ENCODE results near the gene SHISA5. TPM values are rescaled to one million over a fixed set of nuclear protein-coding genes. Genes with fewer than 3 reads are reported as not detected.

SHISA5 gene
- total and polyA plus RNA-seq, 2 of the 4 experiments (the other 2 are of a cell fraction), result 82.3 to 162 TPM

- H4K5ac ChIP-seq (ENCODE audit: low read depth, low read length), result no peak overlapping the region
- H3K79me1 ChIP-seq (ENCODE audit: low read depth in 1 of 2, low read length in 2 of 2), result peaks cover 19 to 35% of the 10 kb centered on the region in 2 experiments
- H4K8ac ChIP-seq (ENCODE audit: low read depth in 2 of 2, low read length in 2 of 2), result no peak overlapping the region
- peak overlapping the region; percentile 44 for H2AFZ ChIP-seq (replicated peaks; ENCODE audit: low read length, poor library complexity)
- CTCF ChIA-PET, result interaction anchor here (0.6 to 2.4 kb wide), 37 partner anchors 10 to 1151 kb away, joined by 3 to 65 read pairs (median 4); partner anchors contain the start of genes ATRIP and CDC25A
- no TSS peak for BruUV-seq (replicated peaks)
- H3K4ac ChIP-seq (ENCODE audit: low read depth, low read length), result no peak overlapping the region
- no peak overlapping the region for H3K9ac ChIP-seq (ENCODE audit: low read depth, low read length)
- no peak overlapping the region for H3K27ac ChIP-seq (ENCODE audit: insufficient read depth, low read length)
- H2BK5ac ChIP-seq (ENCODE audit: low read depth, low read length, poor library complexity, severe bottlenecking), result no peak overlapping the region
- POLR2A ChIA-PET (ENCODE audit: unreplicated experiment), result interaction anchor here (1.1 kb wide), 1 partner anchor 35 kb away, joined by 4 read pairs; no protein-coding TSS in a partner anchor
- H3K9me1 ChIP-seq (ENCODE audit: insufficient read depth, low read length), result 0 out of 2 replicates have a peak, but pooled peaks cover 4% of the 10 kb centered on the region
- H3K4me3 ChIP-seq (ENCODE audit: insufficient read depth, low read depth, low read length), result no peak overlapping the region
- H2AK9ac ChIP-seq (replicated peaks; ENCODE audit: low read depth, low read length, poor library complexity), result peak overlapping the region; percentile 7
- no peak overlapping the region for H3K4me2 ChIP-seq (ENCODE audit: low read depth, low read length)
- H3K36me3 ChIP-seq (ENCODE audit: control insufficient read depth, insufficient read depth, low read length), result peaks cover 18% of the 10 kb centered on the region
- no peak overlapping the region for H4K91ac ChIP-seq (ENCODE audit: insufficient read depth, low read depth, low read length)
- no peaks in the 10 kb centered on the region for H3K9me3 ChIP-seq (ENCODE audit: control insufficient read depth, insufficient read depth, low read length)
- no peak overlapping the region for H2BK20ac ChIP-seq (ENCODE audit: low read depth, low read length)
- DNase-seq, result peak; percentile 79
- H2BK120ac ChIP-seq (ENCODE audit: low read depth, low read length), result no peak overlapping the region
- H4K20me1 ChIP-seq (ENCODE audit: insufficient read depth, low read length), result no peaks in the 10 kb centered on the region; the same call in 1 of the 2 replicates
- H2BK15ac ChIP-seq (ENCODE audit: low read depth, low read length), result no peak overlapping the region
- dilution Hi-C loops (cut with HindIII; ENCODE audit: low sequenced_read_pairs, unreplicated experiment), result no loop called here
- no peak overlapping the region for H3K14ac ChIP-seq (replicated peaks; ENCODE audit: low read depth, low read length)
- 90% methylated on average over 2 of the region's 7 CpGs; no CpG with 5 or more reads in 1 of the 2 experiments for WGBS, 2 experiments (ENCODE audit: extremely low coverage in 2 of 2, insufficient read length in 1 of 2)
- no peak overlapping the region for H3K56ac ChIP-seq (ENCODE audit: extremely low read depth, insufficient read depth, low read length)
- H3K23ac ChIP-seq (ENCODE audit: low read depth, low read length), result no peak overlapping the region
- H3K27me3 ChIP-seq (ENCODE audit: control insufficient read depth, insufficient read depth, low read length), result no peaks in the 10 kb centered on the region
- 0 out of 2 replicates have a peak overlapping the region, but pooled peaks have one; percentile 27 for H2AK5ac ChIP-seq (ENCODE audit: low read depth, low read length)
- in situ Hi-C loops (cut with MboI; ENCODE audit: low sequenced_read_pairs), result loop anchor here (5.0 kb wide), 2 partner anchors 34 to 164 kb away; no protein-coding TSS in a partner anchor
- H3K4me1 ChIP-seq (ENCODE audit: control insufficient read depth, insufficient read depth, low read length), result no peaks in the 10 kb centered on the region
- intact Hi-C loops (cut with micrococcal nuclease), result loop anchor here (1.0 kb wide), 4 partner anchors 34 to 242 kb away; no protein-coding TSS in a partner anchor
- peak; percentile 46 for ATAC-seq (ENCODE audit: low read depth)
- H3K18ac ChIP-seq (ENCODE audit: low read depth, low read length), result no peak overlapping the region
- peak; percentile 93 for TF ChIP-seq RAD21 (IDR thresholded peaks at IDR 0.05; ENCODE audit: low read length)
- peak; percentile 12; the same call in 1 of the 2 replicates for TF ChIP-seq USF2 (IDR thresholded peaks at IDR 0.05; ENCODE audit: low read depth, low read length)
- no peak for TF ChIP-seq BHLHE40 (IDR thresholded peaks at IDR 0.05; ENCODE audit: low read depth, low read length)
- TF ChIP-seq NFE2L2 (IDR thresholded peaks at IDR 0.05; ENCODE audit: low read depth, low read length), result no peak
- TF ChIP-seq RCOR1 (IDR thresholded peaks at IDR 0.05; ENCODE audit: insufficient replicate concordance, low read length), result no peak
- no peak for TF ChIP-seq POLR2A (IDR thresholded peaks at IDR 0.05; ENCODE audit: low read depth, low read length)
- no peak for TF ChIP-seq ELK1 (IDR thresholded peaks at IDR 0.05; ENCODE audit: borderline replicate concordance, low read depth, low read length)
- no peak for TF ChIP-seq RFX5 (IDR thresholded peaks at IDR 0.05; ENCODE audit: low read depth, low read length)
- TF ChIP-seq CHD1 (IDR thresholded peaks at IDR 0.05; ENCODE audit: low read depth, low read length), result no peak
- TF ChIP-seq CEBPB (IDR thresholded peaks at IDR 0.05; ENCODE audit: low read depth, low read length), result no peak
- no peak for TF ChIP-seq MXI1 (IDR thresholded peaks at IDR 0.05; ENCODE audit: borderline replicate concordance, low read depth, low read length)
- no peak for TF ChIP-seq FOS (IDR thresholded peaks at IDR 0.05; ENCODE audit: low read depth, low read length)
- TF ChIP-seq, protein P1, sequence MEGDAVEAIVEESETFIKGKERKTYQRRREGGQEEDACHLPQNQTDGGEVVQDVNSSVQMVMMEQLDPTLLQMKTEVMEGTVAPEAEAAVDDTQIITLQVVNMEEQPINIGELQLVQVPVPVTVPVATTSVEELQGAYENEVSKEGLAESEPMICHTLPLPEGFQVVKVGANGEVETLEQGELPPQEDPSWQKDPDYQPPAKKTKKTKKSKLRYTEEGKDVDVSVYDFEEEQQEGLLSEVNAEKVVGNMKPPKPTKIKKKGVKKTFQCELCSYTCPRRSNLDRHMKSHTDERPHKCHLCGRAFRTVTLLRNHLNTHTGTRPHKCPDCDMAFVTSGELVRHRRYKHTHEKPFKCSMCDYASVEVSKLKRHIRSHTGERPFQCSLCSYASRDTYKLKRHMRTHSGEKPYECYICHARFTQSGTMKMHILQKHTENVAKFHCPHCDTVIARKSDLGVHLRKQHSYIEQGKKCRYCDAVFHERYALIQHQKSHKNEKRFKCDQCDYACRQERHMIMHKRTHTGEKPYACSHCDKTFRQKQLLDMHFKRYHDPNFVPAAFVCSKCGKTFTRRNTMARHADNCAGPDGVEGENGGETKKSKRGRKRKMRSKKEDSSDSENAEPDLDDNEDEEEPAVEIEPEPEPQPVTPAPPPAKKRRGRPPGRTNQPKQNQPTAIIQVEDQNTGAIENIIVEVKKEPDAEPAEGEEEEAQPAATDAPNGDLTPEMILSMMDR (conservative IDR thresholded peaks at IDR 0.05; ENCODE audit: low read depth, low read length), result peak; percentile 100
- peak; percentile 99 for TF ChIP-seq SMC3 (IDR thresholded peaks at IDR 0.05; ENCODE audit: low read depth, low read length)
These were observed 68.0 kb downstream of the SHISA5 start for GRCh38 chr3:48435774-48436476.
